Suprapubic skin (tissue), 4 donors: ENCODE measurements around the gene SPPL2A. TPM values are rescaled to one million over a fixed set of nuclear protein-coding genes. Genes with fewer than 3 reads are reported as not detected.

ENCODE experiments used
- DNase-seq, 2 donors: peaks; one replicate each; pipeline ENCODE4 v3.0.0-alpha.2; 2019; ENCODE audit warnings: low spot score in 2 of 2
- H3K27ac ChIP-seq: fragments of 200-600 bp; sonication (generic); one replicate; pipeline ENCODE4 v1.5.1; 2019
- H3K27me3 ChIP-seq: fragments of 200-600 bp; sonication (generic); one replicate; pipeline ENCODE4 v1.5.1; 2019
- H3K36me3 ChIP-seq: fragments of 200-600 bp; sonication (generic); one replicate; pipeline ENCODE4 v1.5.1; 2019
- H3K4me1 ChIP-seq: fragments of 200-600 bp; sonication (generic); one replicate; pipeline ENCODE4 v1.5.1; 2019
- H3K4me3 ChIP-seq: fragments of 200-600 bp; sonication (generic); one replicate; pipeline ENCODE4 v1.5.1; 2019; ENCODE audit warnings: mild to moderate bottlenecking
- H3K9me3 ChIP-seq: fragments of 200-600 bp; sonication (generic); one replicate; pipeline ENCODE4 v1.5.1; 2019
- EP300 ChIP-seq: sonication (generic); formaldehyde crosslinking; IDR thresholded peaks from one replicate; pipeline ENCODE4 v1.6.1; 2017; ENCODE audit warnings: antibody characterized with exemption
- POLR2A ChIP-seq, 2 donors: fragments of 450-650 bp; IDR thresholded peaks; one replicate each; pipeline ENCODE4 v1.6.1; 2017; ENCODE audit warnings: antibody characterized with exemption in 2 of 2, mild to moderate bottlenecking in 2 of 2, moderate library complexity in 2 of 2
- POLR2AphosphoS5 ChIP-seq, 3 donors: sonication (generic); formaldehyde crosslinking; IDR thresholded peaks; one replicate each; pipeline ENCODE4 v1.6.1; 2017; ENCODE audit warnings: antibody characterized with exemption in 3 of 3
- WGBS: methylation state at CpG from one replicate; pipeline ENCODE4 v1.1.5; 2018; 5-methylcytosine and 5-hydroxymethylcytosine counted together
- total RNA-seq, 4 donors: library from RNA; depleted of rRNA; stranded (reverse); fragments of >200 nt; gene quantifications; one replicate each; pipeline ENCODE4 v1.1.0, GENCODE V29; 2016
- TF ChIP-seq, protein P1 (sequence below), 2 donors: fragments of 200-600 bp in 1 of 2; fragments of 450-650 bp in 1 of 2; sonication (generic) in 1 of 2; IDR thresholded peaks; one replicate each; pipeline ENCODE4 v1.5.1; 2016 to 2019; ENCODE audit warnings: antibody characterized with exemption in 2 of 2, mild to moderate bottlenecking in 1 of 2, moderate library complexity in 1 of 2

Gene SPPL2A
- total RNA-seq, 4 donors from 2014 or later: 156 to 228 (median 186) TPM

DNA sequence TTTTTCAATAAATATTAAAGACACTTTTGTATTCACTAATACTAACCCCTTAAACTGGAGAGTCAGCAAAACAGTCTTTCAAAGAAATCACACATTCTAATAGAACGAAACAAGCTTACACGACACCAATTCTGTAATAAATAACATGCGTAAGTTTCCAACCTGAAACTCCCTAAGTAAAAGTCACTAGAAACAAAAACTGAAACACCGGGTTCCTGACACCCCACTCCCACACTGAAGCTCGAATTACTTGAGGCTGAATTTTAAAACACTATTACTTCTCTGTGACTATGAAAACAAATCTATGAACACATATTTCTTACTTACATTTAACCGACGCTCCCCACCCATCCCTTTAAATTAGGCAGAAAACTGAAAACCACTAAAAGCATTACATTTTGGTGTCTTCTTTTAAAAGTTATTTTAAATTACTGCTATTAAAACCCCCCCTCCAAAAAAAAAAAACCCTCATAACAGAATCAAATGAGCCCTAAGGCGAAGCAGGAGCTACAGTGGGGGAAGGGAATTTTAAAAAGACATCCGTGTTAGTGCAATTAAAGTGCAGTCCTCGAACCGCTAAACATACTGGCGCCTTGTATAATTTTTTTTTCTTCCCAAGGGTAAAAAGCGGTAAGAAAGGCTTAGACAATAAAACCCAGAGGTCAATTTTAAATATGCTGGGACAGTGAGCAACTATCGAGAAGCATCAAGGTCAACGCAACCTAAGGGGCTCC, 878 bp downstream of the SPPL2A start:
- TF ChIP-seq, protein P1, sequence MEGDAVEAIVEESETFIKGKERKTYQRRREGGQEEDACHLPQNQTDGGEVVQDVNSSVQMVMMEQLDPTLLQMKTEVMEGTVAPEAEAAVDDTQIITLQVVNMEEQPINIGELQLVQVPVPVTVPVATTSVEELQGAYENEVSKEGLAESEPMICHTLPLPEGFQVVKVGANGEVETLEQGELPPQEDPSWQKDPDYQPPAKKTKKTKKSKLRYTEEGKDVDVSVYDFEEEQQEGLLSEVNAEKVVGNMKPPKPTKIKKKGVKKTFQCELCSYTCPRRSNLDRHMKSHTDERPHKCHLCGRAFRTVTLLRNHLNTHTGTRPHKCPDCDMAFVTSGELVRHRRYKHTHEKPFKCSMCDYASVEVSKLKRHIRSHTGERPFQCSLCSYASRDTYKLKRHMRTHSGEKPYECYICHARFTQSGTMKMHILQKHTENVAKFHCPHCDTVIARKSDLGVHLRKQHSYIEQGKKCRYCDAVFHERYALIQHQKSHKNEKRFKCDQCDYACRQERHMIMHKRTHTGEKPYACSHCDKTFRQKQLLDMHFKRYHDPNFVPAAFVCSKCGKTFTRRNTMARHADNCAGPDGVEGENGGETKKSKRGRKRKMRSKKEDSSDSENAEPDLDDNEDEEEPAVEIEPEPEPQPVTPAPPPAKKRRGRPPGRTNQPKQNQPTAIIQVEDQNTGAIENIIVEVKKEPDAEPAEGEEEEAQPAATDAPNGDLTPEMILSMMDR (IDR thresholded peaks at IDR 0.05): no peak
- TF ChIP-seq POLR2AphosphoS5 (IDR thresholded peaks at IDR 0.05): no peak
- no peak for TF ChIP-seq POLR2A (IDR thresholded peaks at IDR 0.05)
- TF ChIP-seq EP300: no peak
- Histone ChIP-seq H3K4me1 (peaks cover 38% of the 10 kb centered on the region), H3K4me3 (peak overlapping the region; percentile 85), H3K36me3 (no peaks in the 10 kb centered on the region), H3K27ac (peak overlapping the region; percentile 98), H3K27me3 (no peaks in the 10 kb centered on the region), H3K9me3 (no peaks in the 10 kb centered on the region)
- WGBS: under 1% methylated on average over 15 of the region's 15 CpGs
- no peak for DNase-seq

GRCh38 chr15:50758712-50759205, 6.7 kb downstream of the SPPL2A start:
- no peak for DNase-seq
- WGBS: 68% methylated on average over 4 of the region's 4 CpGs
- TF ChIP-seq EP300: no peak
- TF ChIP-seq, protein P1 (IDR thresholded peaks at IDR 0.05): no peak
- TF ChIP-seq POLR2AphosphoS5 (IDR thresholded peaks at IDR 0.05): no peak
- TF ChIP-seq POLR2A (IDR thresholded peaks at IDR 0.05): no peak
- Histone ChIP-seq H3K27ac (no peak overlapping the region), H3K4me3 (no peak overlapping the region), H3K4me1 (peaks cover 26% of the 10 kb centered on the region), H3K27me3 (no peaks in the 10 kb centered on the region), H3K36me3 (no peaks in the 10 kb centered on the region), H3K9me3 (no peaks in the 10 kb centered on the region)

- no peaks in the 10 kb centered on the region for H3K27me3 ChIP-seq
- no peaks in the 10 kb centered on the region for H3K9me3 ChIP-seq
- no peaks in the 10 kb centered on the region for H3K36me3 ChIP-seq
- peaks cover 19% of the 10 kb centered on the region for H3K4me1 ChIP-seq
- H3K27ac ChIP-seq: no peak overlapping the region
- TF ChIP-seq POLR2A (IDR thresholded peaks at IDR 0.05) (no peak), POLR2AphosphoS5 (IDR thresholded peaks at IDR 0.05) (no peak), EP300 (no peak)
- TF ChIP-seq, protein P1 (IDR thresholded peaks at IDR 0.05): no peak
- 71% methylated on average over 1 of the region's 1 CpG for WGBS
- H3K4me3 ChIP-seq: no peak overlapping the region
- no peak for DNase-seq
Measured at GRCh38 chr15:50753463-50753862, 12.0 kb downstream of the SPPL2A start.

GRCh38 chr15:50751394-50751793, 14.1 kb downstream of the SPPL2A start:
- no peaks in the 10 kb centered on the region for H3K27me3 ChIP-seq
- H3K4me1 ChIP-seq: peaks cover 16% of the 10 kb centered on the region
- DNase-seq: no peak
- TF ChIP-seq POLR2A (IDR thresholded peaks at IDR 0.05): no peak
- H3K9me3 ChIP-seq: no peaks in the 10 kb centered on the region
- H3K27ac ChIP-seq: no peak overlapping the region
- H3K36me3 ChIP-seq: peaks cover 9% of the 10 kb centered on the region
- WGBS: 90% methylated on average over 2 of the region's 2 CpGs
- no peak overlapping the region for H3K4me3 ChIP-seq

DNA sequence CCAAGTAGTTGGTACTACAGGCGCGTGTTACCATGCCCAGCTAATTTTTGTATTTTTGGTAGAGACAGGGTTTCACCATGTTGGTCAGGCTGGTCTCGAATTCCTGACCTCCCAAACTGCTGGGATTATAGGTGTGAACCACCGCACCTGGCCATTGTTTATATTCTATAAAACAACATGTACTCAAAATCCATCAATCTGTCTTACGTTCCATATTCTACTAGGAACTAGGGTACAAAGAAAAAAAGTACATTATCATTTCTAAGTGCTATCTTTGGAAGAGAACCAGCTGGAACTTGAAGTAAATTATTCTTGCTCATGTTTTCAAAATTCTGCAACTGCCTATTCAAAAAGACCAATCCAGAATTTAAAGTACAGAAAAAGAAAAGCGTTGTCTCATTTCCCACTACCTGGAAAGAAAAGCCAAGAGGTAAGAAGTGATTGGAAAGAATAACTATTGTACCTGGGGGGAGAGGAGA, 15.2 kb downstream of the SPPL2A start:
- TF ChIP-seq, protein P1 (IDR thresholded peaks at IDR 0.05): no peak
- no peak for TF ChIP-seq EP300
- TF ChIP-seq POLR2AphosphoS5 (IDR thresholded peaks at IDR 0.05): no peak
- no peak for TF ChIP-seq POLR2A (IDR thresholded peaks at IDR 0.05)
- H3K9me3 ChIP-seq: no peaks in the 10 kb centered on the region
- no peak overlapping the region for H3K4me3 ChIP-seq
- WGBS: 70% methylated on average over 6 of the region's 6 CpGs
- H3K36me3 ChIP-seq: peaks cover 19% of the 10 kb centered on the region
- H3K4me1 ChIP-seq: peaks cover 16% of the 10 kb centered on the region
- H3K27me3 ChIP-seq: no peaks in the 10 kb centered on the region
- H3K27ac ChIP-seq: no peak overlapping the region
- DNase-seq: no peak
